Measurements from ENCODE around the gene SUGP2. TPM values are rescaled to one million over a fixed set of nuclear protein-coding genes. Genes with fewer than 3 reads are reported as not detected.

The SUGP2 gene
- total RNA-seq, 1 experiment from 2014 or later, result 112 TPM

- ChIA-PET CTCF (no interaction called here), POLR2A (no interaction called here)
- in situ Hi-C loops (cut with HindIII; ENCODE audit: low pct_unique_long_range_greater_than_20kb, low sequenced_read_pairs), result no loop called here
- Histone ChIP-seq H3K36me3 (ENCODE audit: control insufficient read depth, insufficient read depth, low read length) (no peaks in the 10 kb centered on the region), H3K27ac (ENCODE audit: low read length) (no peak overlapping the region), H3K4me1 (ENCODE audit: control insufficient read depth, insufficient read depth, low read length) (no peaks in the 10 kb centered on the region; the same call in 1 of the 2 replicates), H3K9me3 (ENCODE audit: control insufficient read depth, insufficient read depth, low read depth, low read length) (no peaks in the 10 kb centered on the region), H3K27me3 (ENCODE audit: control insufficient read depth, insufficient read depth, low read length) (no peaks in the 10 kb centered on the region), H3K4me3 (ENCODE audit: low read depth in 2 of 2, low read length in 2 of 2) (no peak overlapping the region)
- BruUV-seq (replicated peaks), result no TSS peak
- no peak for TF ChIP-seq REST (IDR thresholded peaks at IDR 0.05; ENCODE audit: insufficient read depth in 1 of 2, low read depth in 2 of 2, low read length in 1 of 2)
- no peak for TF ChIP-seq TCF7L2 (IDR thresholded peaks at IDR 0.05; ENCODE audit: low read depth, low read length)
- no peak for TF ChIP-seq SIN3A (IDR thresholded peaks at IDR 0.05; ENCODE audit: borderline replicate concordance, insufficient read depth, low read depth, low read length)
- no peak for TF ChIP-seq CTCF (IDR thresholded peaks at IDR 0.05)
- no peak for TF ChIP-seq POLR2AphosphoS5 (IDR thresholded peaks at IDR 0.05; ENCODE audit: low read depth, low read length)
- intact Hi-C loops (cut with micrococcal nuclease; ENCODE audit: unreplicated experiment), result no loop called here
- ATAC-seq, result no peak
- no peak for DNase-seq (ENCODE audit: low read depth, low spot score)
Measured at GRCh38 chr19:19043881-19044280, 10.6 kb upstream of the SUGP2 start.

GRCh38 chr19:19043481-19043880 is 10.2 kb upstream of the SUGP2 start:
- H3K27me3 ChIP-seq (ENCODE audit: control insufficient read depth, insufficient read depth, low read length), result no peaks in the 10 kb centered on the region
- in situ Hi-C loops (cut with HindIII; ENCODE audit: low pct_unique_long_range_greater_than_20kb, low sequenced_read_pairs), result no loop called here
- no peak for DNase-seq (ENCODE audit: low read depth, low spot score)
- no peak overlapping the region for H3K27ac ChIP-seq (ENCODE audit: low read length)
- no peaks in the 10 kb centered on the region for H3K36me3 ChIP-seq (ENCODE audit: control insufficient read depth, insufficient read depth, low read length)
- ChIA-PET POLR2A (no interaction called here), CTCF (no interaction called here)
- no peak overlapping the region for H3K4me3 ChIP-seq (ENCODE audit: low read depth in 2 of 2, low read length in 2 of 2)
- no peaks in the 10 kb centered on the region; the same call in 1 of the 2 replicates for H3K4me1 ChIP-seq (ENCODE audit: control insufficient read depth, insufficient read depth, low read length)
- no peak for ATAC-seq
- BruUV-seq (replicated peaks), result no TSS peak
- intact Hi-C loops (cut with micrococcal nuclease; ENCODE audit: unreplicated experiment), result no loop called here
- H3K9me3 ChIP-seq (ENCODE audit: control insufficient read depth, insufficient read depth, low read depth, low read length), result no peaks in the 10 kb centered on the region
- TF ChIP-seq CTCF (IDR thresholded peaks at IDR 0.05) (no peak), REST (IDR thresholded peaks at IDR 0.05; ENCODE audit: insufficient read depth in 1 of 2, low read depth in 2 of 2, low read length in 1 of 2) (no peak), POLR2AphosphoS5 (IDR thresholded peaks at IDR 0.05; ENCODE audit: low read depth, low read length) (no peak), SIN3A (IDR thresholded peaks at IDR 0.05; ENCODE audit: borderline replicate concordance, insufficient read depth, low read depth, low read length) (no peak), TCF7L2 (IDR thresholded peaks at IDR 0.05; ENCODE audit: low read depth, low read length) (no peak)
